NCI-H82 treated with DMSO at 0.1 percent for 48 hours (cell line): ENCODE data around the gene ZDHHC21.

Source experiments
- DNase-seq: peaks from one replicate; lab custom pipeline; 2025; ENCODE audit not compliant: unreplicated experiment; lab: John Stamatoyannopoulos, UW

Gene ZDHHC21

DNA sequence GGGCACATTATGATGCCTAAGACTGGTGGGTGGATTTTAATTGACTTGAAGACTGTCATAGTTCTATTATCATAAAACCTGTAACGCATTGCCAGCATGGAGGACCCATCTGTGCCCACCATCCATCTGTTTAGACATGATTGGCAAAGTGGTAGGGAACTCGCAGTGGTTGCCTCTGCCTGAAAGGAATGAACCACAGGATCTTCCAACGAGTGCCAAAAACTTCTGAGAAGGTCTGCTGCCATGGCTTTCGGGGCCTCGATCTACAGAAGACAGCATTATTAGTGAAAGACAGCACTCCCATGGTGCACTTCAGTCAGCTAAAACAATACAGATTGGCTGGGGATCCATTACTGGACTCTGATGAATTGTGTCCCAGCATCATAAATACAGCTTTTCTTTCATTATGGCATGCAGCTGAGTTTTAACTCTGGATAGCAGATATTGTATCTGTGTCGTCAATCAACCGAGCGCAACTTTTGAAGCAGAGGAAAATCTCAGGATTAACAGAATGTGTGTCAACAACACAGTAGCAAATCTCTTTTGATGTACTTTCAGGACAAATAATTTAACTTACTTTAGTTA, 74.3 kb downstream of the ZDHHC21 start:
- DNase-seq: no peak

DNA sequence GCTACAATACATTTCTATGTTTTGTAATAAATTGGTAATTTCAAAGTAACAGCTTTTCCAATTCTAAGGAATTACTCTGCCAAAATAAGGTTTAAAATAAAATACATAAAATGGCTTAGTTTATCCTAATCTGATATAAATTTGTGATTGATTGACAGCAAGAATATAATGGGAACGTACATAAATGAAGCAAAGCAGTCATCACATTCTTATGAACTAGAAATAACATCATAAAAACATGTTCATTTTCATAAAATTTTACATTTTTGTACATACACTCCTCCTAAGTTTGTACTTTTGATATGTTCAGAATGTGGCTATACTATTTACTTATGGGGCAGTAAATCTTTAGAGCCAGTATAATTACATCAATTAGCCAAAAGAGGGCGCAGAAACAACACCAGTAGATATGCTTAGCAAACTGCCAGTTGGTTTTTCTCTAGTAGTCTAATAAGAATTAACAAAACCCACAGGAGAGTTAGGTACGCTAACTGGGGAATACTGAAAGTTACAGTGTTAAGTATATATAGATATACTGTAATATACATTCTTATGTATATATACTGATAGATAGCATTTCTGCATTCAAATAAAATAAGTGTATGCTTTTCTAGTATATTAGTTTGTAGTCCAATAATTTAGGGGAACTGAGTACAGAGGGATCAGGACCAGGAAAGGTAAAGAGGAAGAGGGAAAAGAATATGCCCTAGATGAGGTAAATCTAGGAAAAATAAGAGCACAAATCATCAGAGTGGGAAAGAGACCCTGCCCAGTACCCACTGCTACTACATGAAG, 76.8 kb downstream of the ZDHHC21 start:
- DNase-seq: peak; percentile 69

DNA sequence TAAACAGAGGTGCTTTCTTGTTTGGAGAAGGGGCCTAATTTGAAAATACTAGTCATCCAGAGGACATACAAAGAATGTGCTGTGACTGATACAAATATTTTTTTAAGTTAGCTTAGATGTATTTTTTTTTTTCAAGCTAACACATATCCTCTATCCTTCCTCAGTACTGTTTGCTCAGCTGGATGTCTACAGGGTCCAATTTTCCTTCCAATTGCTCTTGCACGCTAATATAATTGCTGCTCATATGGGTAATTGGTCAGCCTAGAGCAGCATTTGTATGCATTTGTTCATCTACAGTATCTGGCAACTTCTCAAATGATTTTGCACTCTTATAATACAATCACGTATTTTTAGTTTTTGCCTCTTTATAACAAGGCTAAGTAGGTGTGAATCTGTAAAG, 84.7 kb downstream of the ZDHHC21 start:
- DNase-seq: no peak

DNA sequence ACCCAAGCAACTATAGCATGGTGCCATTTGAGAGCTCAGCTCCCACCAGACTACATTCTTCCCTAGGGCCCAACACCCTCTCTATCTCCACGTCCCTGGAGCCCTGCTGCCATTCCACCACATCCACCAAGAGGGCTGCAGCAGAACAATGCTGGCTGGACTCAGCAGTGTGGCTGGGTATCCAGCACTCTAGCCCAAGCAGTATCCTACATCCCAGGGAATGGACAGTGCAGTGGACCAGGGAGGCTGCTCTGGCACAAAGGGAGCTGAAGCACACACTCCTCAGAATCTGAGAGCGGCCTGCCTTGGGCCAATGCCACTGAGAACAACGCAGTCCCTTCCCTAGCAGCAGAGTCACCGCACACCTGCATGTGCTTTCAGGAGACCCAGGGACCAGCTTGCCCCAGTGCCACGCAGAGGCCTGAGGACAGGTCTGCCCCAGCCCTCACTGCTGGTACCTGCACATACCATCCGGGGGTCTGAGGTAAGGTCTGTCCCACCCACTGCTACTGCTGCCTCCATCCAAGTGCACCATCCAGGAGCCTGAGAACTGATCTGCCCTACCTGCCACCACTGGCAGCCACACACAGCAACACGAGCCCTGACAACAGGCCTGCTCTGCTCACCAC, 95.9 kb downstream of the ZDHHC21 start:
- DNase-seq: no peak

DNA sequence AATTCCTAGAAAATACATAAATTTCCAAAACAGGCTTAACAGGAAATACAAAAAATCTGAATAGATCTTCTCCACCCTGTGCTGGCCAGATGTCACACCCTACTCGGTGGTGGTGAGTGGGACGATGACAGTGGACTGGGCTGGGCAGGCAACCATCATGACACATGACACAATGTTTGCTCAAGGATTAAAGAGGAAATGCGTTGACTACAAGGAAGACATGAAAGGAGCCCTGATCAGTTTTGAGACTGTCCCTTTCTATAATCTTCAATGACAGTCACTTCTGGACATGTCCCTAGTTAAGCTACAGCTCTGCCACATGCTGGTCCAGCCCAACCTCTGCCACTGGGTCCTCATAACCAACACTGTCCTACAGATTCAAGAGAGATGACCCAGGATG, 99.8 kb downstream of the ZDHHC21 start:
- no peak for DNase-seq

DNA sequence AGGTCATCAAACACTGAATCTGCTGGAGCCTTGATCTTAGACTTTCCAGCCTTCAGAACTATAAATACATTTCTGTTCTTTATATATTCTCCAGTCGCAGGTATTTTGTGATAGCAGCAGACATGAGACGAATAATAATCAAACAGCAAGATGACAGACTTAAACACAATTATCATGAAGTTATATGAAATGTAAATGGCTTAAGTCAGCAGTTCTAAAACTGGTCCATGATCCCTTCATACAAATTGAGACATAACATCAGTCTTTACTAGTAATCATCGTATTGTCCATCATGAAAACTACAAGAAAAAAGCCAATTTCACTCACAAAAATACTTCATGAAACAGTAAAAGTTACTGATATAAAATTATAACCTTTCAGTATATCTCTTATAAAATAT, 101.8 kb downstream of the ZDHHC21 start:
- DNase-seq: no peak

DNA sequence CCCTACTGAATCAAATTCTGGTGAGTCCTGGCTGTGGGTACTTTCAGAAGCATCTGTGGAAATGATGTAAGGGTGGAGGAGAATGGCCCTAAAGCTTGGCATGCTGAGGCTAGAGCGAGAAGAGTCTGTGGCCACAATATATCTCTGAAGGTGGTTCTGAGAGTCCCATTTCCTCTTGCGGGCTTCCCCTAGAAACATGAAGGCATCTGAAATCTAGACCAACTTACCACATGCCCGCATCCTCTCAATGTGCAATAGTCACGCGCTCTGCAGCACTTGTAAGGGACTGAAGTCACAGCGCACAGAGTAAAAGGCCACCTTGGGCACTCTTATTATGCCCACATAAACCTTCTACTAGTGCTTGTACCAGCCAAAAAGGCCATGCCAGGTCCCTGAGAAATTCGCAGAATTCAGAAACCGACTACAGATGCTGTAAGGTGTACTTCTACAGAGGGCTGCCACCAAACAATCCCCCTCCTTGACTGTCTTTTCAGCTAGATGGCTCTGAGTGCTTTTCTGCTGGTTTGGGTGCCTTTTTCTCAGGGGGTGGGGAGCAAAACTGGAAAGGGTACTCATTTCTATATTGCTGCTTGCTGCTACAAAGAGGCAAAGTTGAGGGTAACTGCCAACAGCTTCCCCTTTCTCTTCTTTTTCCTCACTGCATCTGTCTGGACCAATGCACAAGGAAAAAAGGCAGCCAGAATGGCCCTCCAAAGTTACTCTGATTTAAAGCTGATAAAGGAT, 107.3 kb downstream of the ZDHHC21 start:
- no peak for DNase-seq

DNA sequence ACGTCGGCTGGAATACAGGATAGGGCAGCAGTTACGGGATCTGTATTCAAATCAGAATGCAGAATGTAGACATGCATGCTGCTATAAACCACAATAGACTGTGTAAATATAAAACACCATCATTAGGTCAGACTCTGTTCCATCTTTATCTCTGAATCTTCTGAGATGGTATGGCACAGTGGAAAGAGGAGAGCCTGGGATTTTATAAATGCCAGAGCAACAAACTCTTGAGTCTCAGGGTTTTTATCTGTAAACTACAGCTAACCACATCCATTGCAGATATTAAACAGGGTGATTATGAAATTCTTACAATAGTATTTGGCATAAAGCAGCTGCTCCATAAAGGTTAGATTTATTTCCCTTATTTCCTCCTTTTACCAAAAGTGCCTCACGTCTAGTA, 108.7 kb downstream of the ZDHHC21 start:
- no peak for DNase-seq

DNA sequence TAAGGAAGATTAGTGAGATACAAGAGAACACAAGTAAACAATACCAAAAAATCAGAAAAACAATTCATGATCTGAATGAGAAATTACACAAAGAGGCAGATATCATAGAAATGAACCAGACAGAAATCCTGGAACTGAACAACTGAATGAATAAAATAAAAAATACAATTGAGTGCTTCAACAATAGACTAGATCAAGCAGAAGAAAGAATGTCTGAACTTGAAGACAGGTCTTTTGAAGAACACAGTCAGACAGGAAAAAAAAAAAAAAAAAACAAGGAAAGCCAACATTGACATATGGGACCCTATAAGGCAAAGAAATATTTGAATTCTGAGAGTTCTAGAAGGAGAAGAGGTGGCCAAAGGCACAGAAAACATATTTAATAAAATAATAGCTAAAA, 115.2 kb downstream of the ZDHHC21 start:
- no peak for DNase-seq

DNA sequence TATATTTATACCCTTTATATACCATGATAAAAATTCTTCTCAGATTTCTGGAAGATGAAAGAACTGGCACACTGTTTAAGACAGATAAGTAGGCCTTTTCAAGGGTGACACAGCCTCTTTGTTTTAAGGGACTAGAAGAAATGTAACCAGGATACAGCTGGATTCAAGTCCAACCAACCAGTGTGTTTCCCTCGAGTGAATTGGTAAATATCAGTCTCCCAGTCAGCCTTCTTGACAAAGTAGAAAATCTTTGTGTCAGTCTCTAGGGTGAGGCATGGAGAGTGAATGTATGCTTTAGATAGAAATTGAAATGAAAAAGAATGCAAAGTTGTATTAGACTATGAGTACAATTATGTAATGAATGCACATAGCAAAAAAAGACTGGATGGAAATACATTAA, 119.1 kb downstream of the ZDHHC21 start:
- no peak for DNase-seq

DNA sequence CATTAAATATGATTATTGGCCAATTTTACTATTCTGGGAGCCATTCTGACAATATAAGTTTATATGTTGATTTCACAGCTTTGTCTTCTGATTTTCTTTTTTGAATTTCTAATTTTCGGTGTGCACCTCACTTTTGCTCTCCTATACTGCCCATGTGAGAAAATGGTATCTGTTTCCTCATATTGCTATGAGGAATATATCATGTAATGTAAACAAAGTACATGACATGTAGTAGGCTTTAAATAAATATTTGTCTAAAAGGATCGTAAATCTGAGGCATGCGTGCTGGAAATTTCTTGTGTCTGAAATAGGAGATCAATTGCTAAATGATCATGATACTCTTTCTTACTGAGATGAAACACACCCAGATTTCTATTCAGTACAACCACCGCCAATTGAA, 119.9 kb downstream of the ZDHHC21 start:
- DNase-seq: no peak

DNA sequence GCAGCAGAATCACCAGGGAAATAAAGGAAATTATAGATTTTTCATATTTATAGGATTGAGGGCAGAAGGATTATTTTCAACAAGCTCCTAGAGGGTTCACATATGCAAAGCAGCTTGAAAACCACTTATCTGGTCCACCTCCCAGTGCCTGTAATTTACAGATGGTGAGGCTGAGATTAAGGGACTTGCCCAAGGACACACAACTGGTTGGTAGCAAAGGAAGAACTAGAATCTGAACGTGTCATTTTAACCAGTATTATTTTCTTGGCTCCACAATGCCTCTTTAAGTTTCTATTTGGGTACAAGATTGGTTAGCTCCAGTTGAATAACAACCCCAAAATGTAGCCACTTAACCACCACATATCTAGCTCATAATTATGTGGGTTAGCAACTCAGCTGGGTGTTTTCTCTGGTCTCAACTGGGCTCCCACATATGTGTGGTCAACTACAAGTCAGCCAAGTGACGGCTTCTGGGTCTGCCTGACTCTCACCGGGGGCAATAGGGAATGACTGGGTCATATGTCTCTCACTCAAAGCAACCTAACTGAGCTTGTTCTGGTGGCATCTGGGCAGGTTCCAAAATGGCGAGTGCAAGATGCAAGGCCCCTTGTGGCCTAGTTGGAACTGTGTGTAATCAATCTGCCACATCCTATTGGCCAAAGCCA, 127.7 kb downstream of the ZDHHC21 start:
- no peak for DNase-seq

DNA sequence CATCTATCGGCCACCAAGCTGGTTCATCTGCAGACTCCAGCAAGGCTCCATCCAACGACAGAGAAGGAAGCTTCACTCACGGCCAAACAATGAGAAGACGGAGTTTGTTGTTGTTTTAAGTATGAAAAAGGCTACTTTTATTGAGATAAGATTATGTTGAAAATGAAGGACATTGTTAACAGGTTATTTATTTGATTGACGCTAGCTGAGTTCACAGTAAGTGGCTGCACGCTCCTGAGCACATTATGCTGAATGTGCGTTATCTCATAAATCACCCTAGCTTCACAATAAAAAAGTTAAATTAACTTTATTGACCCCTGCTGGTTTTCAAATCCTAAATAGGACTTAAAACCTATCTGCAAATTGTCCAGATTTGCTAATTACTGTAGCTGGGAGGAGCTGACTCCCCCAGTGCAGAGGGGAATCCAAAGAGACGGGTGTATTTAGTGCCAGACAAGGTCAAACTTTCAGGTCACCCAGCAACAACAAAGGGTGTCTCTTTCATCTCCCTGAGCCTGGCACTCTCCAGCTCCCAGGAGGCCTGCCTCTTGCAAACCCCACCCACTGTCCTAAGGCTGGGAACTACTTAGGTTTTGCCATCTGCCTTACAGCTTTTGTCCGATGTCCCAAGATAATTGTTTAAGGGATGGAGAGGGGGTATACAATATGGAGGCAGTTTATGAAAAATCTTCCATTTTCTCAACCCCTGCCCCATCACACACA, 129.2 kb downstream of the ZDHHC21 start:
- DNase-seq: peak; percentile 31

DNA sequence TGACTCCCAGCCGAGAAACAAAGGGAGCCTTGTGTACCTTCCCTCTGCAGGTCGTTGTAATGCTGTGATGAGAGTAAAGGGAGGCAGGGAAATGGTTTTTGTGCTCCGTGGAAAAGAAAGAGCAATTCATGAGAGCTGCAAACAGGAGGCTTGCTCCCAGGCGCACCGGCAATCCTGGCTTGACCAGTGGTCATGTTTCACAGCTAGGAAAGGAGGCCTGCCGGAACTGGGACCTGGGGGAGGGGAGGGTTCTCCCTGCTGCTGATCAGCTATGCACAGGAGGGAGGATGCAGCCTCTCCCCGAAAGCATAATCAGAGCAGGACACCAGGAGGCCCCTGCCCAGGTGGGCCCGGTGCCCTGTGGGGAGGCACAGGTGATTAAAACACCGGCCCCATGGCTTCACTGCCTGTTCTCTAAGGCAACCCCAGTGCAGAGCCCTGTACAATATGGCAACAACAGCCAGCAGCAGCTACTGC, 131.3 kb downstream of the ZDHHC21 start:
- DNase-seq: no peak
